Tibial nerve (tissue), 4 donors: ENCODE results near the gene TAOK3. TPM values are rescaled to one million over a fixed set of nuclear protein-coding genes. Genes with fewer than 3 reads are reported as not detected.

Experiments used
- DNase-seq, 2 donors: peaks; one replicate each; pipeline ENCODE4 v3.0.0-alpha.2; 2019; ENCODE audit warnings: low spot score in 2 of 2
- H3K27ac ChIP-seq, 4 donors: fragments of 200-600 bp; sonication (generic) in 3 of 4; one replicate each; pipeline ENCODE4 v1.5.1; 2017 to 2019; ENCODE audit warnings: mild to moderate bottlenecking in 1 of 4
- H3K27me3 ChIP-seq, 2 donors: fragments of 200-600 bp; sonication (generic) in 1 of 2; one replicate each; pipeline versions ENCODE4 v1.5.1 to v1.6.0; 2017 to 2019
- H3K36me3 ChIP-seq, 3 donors: fragments of 200-600 bp; sonication (generic); one replicate each; pipeline ENCODE4 v1.5.1; 2018 to 2019
- H3K4me1 ChIP-seq, 4 donors: fragments of 200-600 bp; sonication (generic) in 3 of 4; one replicate each; pipeline ENCODE4 v1.5.1; 2017 to 2019
- H3K4me3 ChIP-seq, 4 donors: fragments of 200-600 bp; sonication (generic) in 3 of 4; one replicate each; pipeline ENCODE4 v1.5.1; 2017 to 2019; ENCODE audit warnings: mild to moderate bottlenecking in 1 of 4, moderate library complexity in 1 of 4
- H3K9me3 ChIP-seq, 4 donors: fragments of 200-600 bp; sonication (generic) in 3 of 4; one replicate each; pipeline ENCODE4 v1.5.1; 2017 to 2019
- EP300 ChIP-seq, 2 donors: sonication (generic); formaldehyde crosslinking; IDR thresholded peaks; one replicate each; pipeline ENCODE4 v1.6.1; 2017; ENCODE audit warnings: antibody characterized with exemption in 2 of 2, mild to moderate bottlenecking in 1 of 2
- POLR2A ChIP-seq, 2 donors: fragments of 450-650 bp; IDR thresholded peaks; one replicate each; pipeline ENCODE4 v1.6.1; 2017; ENCODE audit warnings: antibody characterized with exemption in 2 of 2, mild to moderate bottlenecking in 2 of 2, moderate library complexity in 2 of 2
- WGBS, 2 donors: methylation state at CpG; one replicate each; pipeline ENCODE4 v1.1.5; 2018; 5-methylcytosine and 5-hydroxymethylcytosine counted together
- total RNA-seq, 4 donors: library from RNA; depleted of rRNA; stranded (reverse); fragments of >200 nt; gene quantifications; one replicate each; pipeline ENCODE4 v1.1.0, GENCODE V29; 2016
- TF ChIP-seq, protein P1 (sequence below), 5 experiments: fragments of 200-600 bp in 3 of 5; fragments of 450-650 bp in 2 of 5; sonication (generic) in 3 of 5; IDR thresholded peaks; one replicate each; pipeline ENCODE4 v1.5.1; 2016 to 2019; ENCODE audit warnings: antibody characterized with exemption in 5 of 5, mild to moderate bottlenecking in 3 of 5, moderate library complexity in 2 of 5

TAOK3 gene
- total RNA-seq, 4 donors from 2014 or later = 43.7 to 99.0 (median 59.6) TPM

GRCh38 chr12:118307069-118307954 lies 65.4 kb downstream of the TAOK3 start:
- H3K36me3 ChIP-seq = no peaks in the 10 kb centered on the region
- no peak for DNase-seq
- no peaks in the 10 kb centered on the region for H3K27me3 ChIP-seq
- 37 to 53% methylated on average over 8 of the region's 8 CpGs for WGBS, 2 donors
- no peak for TF ChIP-seq POLR2A (IDR thresholded peaks at IDR 0.05)
- TF ChIP-seq EP300 (IDR thresholded peaks at IDR 0.05) = no peak
- TF ChIP-seq, protein P1, sequence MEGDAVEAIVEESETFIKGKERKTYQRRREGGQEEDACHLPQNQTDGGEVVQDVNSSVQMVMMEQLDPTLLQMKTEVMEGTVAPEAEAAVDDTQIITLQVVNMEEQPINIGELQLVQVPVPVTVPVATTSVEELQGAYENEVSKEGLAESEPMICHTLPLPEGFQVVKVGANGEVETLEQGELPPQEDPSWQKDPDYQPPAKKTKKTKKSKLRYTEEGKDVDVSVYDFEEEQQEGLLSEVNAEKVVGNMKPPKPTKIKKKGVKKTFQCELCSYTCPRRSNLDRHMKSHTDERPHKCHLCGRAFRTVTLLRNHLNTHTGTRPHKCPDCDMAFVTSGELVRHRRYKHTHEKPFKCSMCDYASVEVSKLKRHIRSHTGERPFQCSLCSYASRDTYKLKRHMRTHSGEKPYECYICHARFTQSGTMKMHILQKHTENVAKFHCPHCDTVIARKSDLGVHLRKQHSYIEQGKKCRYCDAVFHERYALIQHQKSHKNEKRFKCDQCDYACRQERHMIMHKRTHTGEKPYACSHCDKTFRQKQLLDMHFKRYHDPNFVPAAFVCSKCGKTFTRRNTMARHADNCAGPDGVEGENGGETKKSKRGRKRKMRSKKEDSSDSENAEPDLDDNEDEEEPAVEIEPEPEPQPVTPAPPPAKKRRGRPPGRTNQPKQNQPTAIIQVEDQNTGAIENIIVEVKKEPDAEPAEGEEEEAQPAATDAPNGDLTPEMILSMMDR (IDR thresholded peaks at IDR 0.05) = no peak
- H3K4me1 ChIP-seq = peaks cover 0 to 22% (median 0%) of the 10 kb centered on the region in 4 donors
- no peaks in the 10 kb centered on the region for H3K9me3 ChIP-seq
- H3K27ac ChIP-seq = peak overlapping the region in 2 of 4 donors; percentile 50 to 55
- H3K4me3 ChIP-seq = peak overlapping the region in 1 of 4 donors; percentile 22

DNA sequence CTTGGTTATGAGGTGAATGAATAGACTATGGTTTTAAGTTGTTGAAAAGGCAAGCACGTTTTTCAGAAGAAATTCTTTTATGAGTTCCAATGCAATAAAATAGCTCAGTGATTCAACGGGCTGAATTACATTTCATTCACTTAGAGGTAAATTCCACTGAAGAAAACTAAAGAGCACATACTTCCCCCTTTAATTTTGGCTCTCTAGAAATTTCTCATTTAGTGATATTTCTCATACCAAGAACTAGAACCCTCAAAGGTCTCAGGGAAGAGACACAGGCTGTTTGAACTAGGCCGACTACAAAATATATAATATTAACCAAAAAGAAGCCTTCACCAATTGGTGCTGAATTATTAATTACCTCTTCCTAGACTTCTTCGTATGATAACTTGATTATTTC lies 68.6 kb downstream of the TAOK3 start:
- 67 to 68% methylated on average over 4 of the region's 4 CpGs for WGBS, 2 donors
- Histone ChIP-seq H3K4me1 (peaks cover 0 to 15% (median 0%) of the 10 kb centered on the region in 4 donors), H3K27me3 (no peaks in the 10 kb centered on the region), H3K27ac (no peak overlapping the region), H3K9me3 (no peaks in the 10 kb centered on the region), H3K36me3 (no peaks in the 10 kb centered on the region), H3K4me3 (no peak overlapping the region)
- TF ChIP-seq EP300 (IDR thresholded peaks at IDR 0.05) (no peak), POLR2A (IDR thresholded peaks at IDR 0.05) (no peak)
- TF ChIP-seq, protein P1 (IDR thresholded peaks at IDR 0.05) = no peak
- no peak for DNase-seq

GRCh38 chr12:118302053-118302452 lies 70.7 kb downstream of the TAOK3 start:
- no peak for TF ChIP-seq POLR2A (IDR thresholded peaks at IDR 0.05)
- TF ChIP-seq, protein P1 (IDR thresholded peaks at IDR 0.05) = no peak
- TF ChIP-seq EP300 (IDR thresholded peaks at IDR 0.05) = no peak
- no peak for DNase-seq

DNA sequence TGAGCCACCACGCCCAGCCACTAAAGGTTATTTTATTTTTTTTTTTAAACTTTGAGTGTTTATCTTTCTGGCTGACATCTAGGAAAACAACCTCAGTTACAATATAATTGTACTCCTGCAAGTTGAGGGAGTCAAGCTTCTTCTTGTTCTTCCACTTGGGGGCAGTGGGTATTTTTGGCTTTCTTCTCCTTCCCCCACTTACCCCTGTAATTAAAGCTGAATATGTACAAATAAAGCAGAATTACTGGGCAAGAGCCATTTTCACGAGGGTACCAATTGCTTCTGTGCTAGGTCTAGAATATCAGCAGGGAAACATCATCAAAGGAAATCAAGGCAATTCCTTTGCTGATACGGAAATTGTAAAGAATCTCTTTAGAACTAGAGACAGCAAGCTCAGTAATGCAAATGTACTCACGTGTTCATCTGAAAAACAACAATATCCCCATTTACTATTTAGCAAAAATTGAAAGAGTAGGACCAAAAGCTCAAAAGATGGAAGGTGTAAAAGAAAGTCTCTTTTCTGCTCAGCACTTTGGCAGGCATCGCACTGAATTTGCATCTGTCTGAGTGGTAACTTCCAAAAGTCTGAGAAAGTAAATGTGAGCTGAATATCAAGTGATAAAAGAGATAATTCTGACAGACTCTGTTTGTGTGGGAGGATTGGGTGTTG lies 72.8 kb downstream of the TAOK3 start:
- H3K36me3 ChIP-seq = no peaks in the 10 kb centered on the region
- H3K27me3 ChIP-seq = no peaks in the 10 kb centered on the region
- H3K9me3 ChIP-seq = no peaks in the 10 kb centered on the region
- no peak for DNase-seq
- WGBS, 2 donors = 51 to 54% methylated on average over 5 of the region's 5 CpGs
- TF ChIP-seq POLR2A (IDR thresholded peaks at IDR 0.05) = no peak
- TF ChIP-seq, protein P1 (IDR thresholded peaks at IDR 0.05) = no peak
- TF ChIP-seq EP300 (IDR thresholded peaks at IDR 0.05) = no peak
- no peak overlapping the region for H3K27ac ChIP-seq
- no peaks in the 10 kb centered on the region for H3K4me1 ChIP-seq
- no peak overlapping the region for H3K4me3 ChIP-seq

More at GRCh38 chr12:118302053-118302452, 70.7 kb downstream of the TAOK3 start:
- H3K4me3 ChIP-seq = no peak overlapping the region
- no peaks in the 10 kb centered on the region for H3K9me3 ChIP-seq
- no peaks in the 10 kb centered on the region for H3K36me3 ChIP-seq
- H3K27me3 ChIP-seq = no peaks in the 10 kb centered on the region
- H3K4me1 ChIP-seq = peaks cover 0 to 3% (median 0%) of the 10 kb centered on the region in 4 donors
- no peak overlapping the region for H3K27ac ChIP-seq

- peaks cover 0 to 8% (median 0%) of the 10 kb centered on the region in 3 donors for H3K36me3 ChIP-seq
- H3K4me1 ChIP-seq = no peaks in the 10 kb centered on the region
- H3K27me3 ChIP-seq = no peaks in the 10 kb centered on the region
- no peak overlapping the region for H3K27ac ChIP-seq
- no peak for DNase-seq
- TF ChIP-seq, protein P1 (IDR thresholded peaks at IDR 0.05) = no peak
- TF ChIP-seq POLR2A (IDR thresholded peaks at IDR 0.05) (no peak), EP300 (IDR thresholded peaks at IDR 0.05) (no peak)
- 85 to 93% methylated on average over 2 of the region's 2 CpGs for WGBS, 2 donors
- H3K4me3 ChIP-seq = no peak overlapping the region
- no peaks in the 10 kb centered on the region for H3K9me3 ChIP-seq
Observed at GRCh38 chr12:118297284-118297683, 75.4 kb downstream of the TAOK3 start.
